ENCODE measurements around the gene KCNT2.
"Not testable (repeated sequence)": the region's sequence is repeated elsewhere in the genome, so short reads cannot be mapped to it uniquely, and the experiment has no call there.

KCNT2 gene

GRCh38 chr1:196306421-196306820, 301.8 kb downstream of the KCNT2 start:
- DNase-seq = no peak

- no peak for DNase-seq
Measured at GRCh38 chr1:196305216-196305615, 303.0 kb downstream of the KCNT2 start.

GRCh38 chr1:196302981-196303380, 305.3 kb downstream of the KCNT2 start:
- no peak for DNase-seq

- DNase-seq = no peak
Measured at GRCh38 chr1:196302420-196302819, 305.8 kb downstream of the KCNT2 start.

GRCh38 chr1:196295766-196296165, 312.5 kb downstream of the KCNT2 start:
- no peak for DNase-seq

GRCh38 chr1:196278816-196279215, 329.4 kb downstream of the KCNT2 start:
- DNase-seq = no peak

- DNase-seq = no peak
Measured at GRCh38 chr1:196277860-196278259, 330.4 kb downstream of the KCNT2 start.

GRCh38 chr1:196271212-196271947, 336.9 kb downstream of the KCNT2 start:
- no peak for DNase-seq

- not testable (repeated sequence) for DNase-seq
Measured at GRCh38 chr1:196263086-196263485, 345.2 kb downstream of the KCNT2 start.

- DNase-seq = no peak
Measured at GRCh38 chr1:196260270-196260669, 348.0 kb downstream of the KCNT2 start.

GRCh38 chr1:196259316-196259715, 348.9 kb downstream of the KCNT2 start:
- no peak for DNase-seq

GRCh38 chr1:196255762-196256161, 352.5 kb downstream of the KCNT2 start:
- no peak for DNase-seq

- no peak for DNase-seq
Measured at GRCh38 chr1:196229546-196229945, 378.7 kb downstream of the KCNT2 start.

GRCh38 chr1:196214866-196215265, 393.4 kb downstream of the KCNT2 start:
- no peak for DNase-seq

GRCh38 chr1:196209983-196210382, 398.3 kb downstream of the KCNT2 start:
- no peak for DNase-seq

GRCh38 chr1:196209265-196209664, 399.0 kb downstream of the KCNT2 start:
- DNase-seq = no peak

- DNase-seq = no peak
Measured at GRCh38 chr1:196207612-196208217, 400.5 kb downstream of the KCNT2 start.

- DNase-seq = no peak
Measured at GRCh38 chr1:196205882-196206281, 402.4 kb downstream of the KCNT2 start.

- DNase-seq = no peak
Measured at GRCh38 chr1:196196486-196196885, 411.8 kb downstream of the KCNT2 start.

- no peak for DNase-seq
Measured at GRCh38 chr1:196193896-196194559, 414.2 kb downstream of the KCNT2 start.

- no peak for DNase-seq
Measured at GRCh38 chr1:196183941-196184340, 424.3 kb downstream of the KCNT2 start.

- no peak for DNase-seq
Measured at GRCh38 chr1:196181594-196181878, 426.7 kb downstream of the KCNT2 start.

- DNase-seq = no peak
Measured at GRCh38 chr1:196180847-196181593, 427.2 kb downstream of the KCNT2 start.
